A549 (cell line): Measurements from ENCODE around the gene CALM1. TPM values are rescaled to one million over a fixed set of nuclear protein-coding genes. Genes with fewer than 3 reads are reported as not detected.

Source experiments
- ATAC-seq, 2 experiments: fragments of 200-7000 bp in 1 of 2; fragments of >200 bp in 1 of 2; cut with Nextera tagmentation in 1 of 2; cut with Tn5 transposase in 1 of 2; 3 replicates each; pipeline versions ENCODE4 v1.8.0 to v1.9.1; 2018 to 2020; ENCODE audit warnings: mild to moderate bottlenecking in 1 of 2, moderate library complexity in 1 of 2
- CTCF ChIA-PET: fragments of 300-600 bp; sonication (Branson Sonifier 250); formaldehyde crosslinking; extraction: SDS; loops from one replicate; lab custom pipeline; 2021; ENCODE audit warnings: antibody characterized with exemption, inconsistent platforms; lab: Yijun Ruan, JAX
- POLR2A ChIA-PET: fragments of 350-600 bp; formaldehyde crosslinking; extraction: SDS; loops from one replicate; lab custom pipeline; 2021; ENCODE audit warnings: antibody characterized with exemption, inconsistent platforms; lab: Yijun Ruan, JAX
- DNase-seq, 2 experiments: peaks; one replicate each; pipeline versions ENCODE4 v3.0.0 to v3.0.0-alpha.2; 2011 to 2016; ENCODE audit warnings: low read depth in 1 of 2, low spot score in 1 of 2
- FAIRE-seq: peaks from 2 replicates; lab custom pipeline; 2011; peaks lifted over from hg19 to GRCh38; lab: Jason Lieb, UNC
- H3K27ac ChIP-seq, 2 experiments: fragments of >200 bp; sonication (Bioruptor Twin); formaldehyde crosslinking; 3 replicates each; pipeline ENCODE4 v1.5.1; 2016 to 2017
- H3K4me1 ChIP-seq: fragments of >200 bp; sonication (Bioruptor Twin); formaldehyde crosslinking; 3 replicates; pipeline ENCODE4 v1.6.1; 2016
- H3K4me2 ChIP-seq: fragments of >200 bp; sonication (Bioruptor Twin); formaldehyde crosslinking; 3 replicates; pipeline ENCODE4 v1.6.1; 2016
- H3K4me3 ChIP-seq: fragments of >200 bp; sonication (Bioruptor Twin); formaldehyde crosslinking; 3 replicates; pipeline ENCODE4 v1.5.1; 2016
- H3K9me3 ChIP-seq: fragments of >200 bp; sonication (Bioruptor Twin); formaldehyde crosslinking; 3 replicates; pipeline ENCODE4 v1.6.1; 2016
- BCL3 ChIP-seq: fragments of >200 bp; sonication (Bioruptor Twin); formaldehyde crosslinking; IDR thresholded peaks from 3 replicates; pipeline ENCODE4 v1.6.1; 2016
- CEBPB ChIP-seq, 2 experiments: fragments of >200 bp in 1 of 2; sonication (Bioruptor Twin) in 1 of 2; formaldehyde crosslinking in 1 of 2; IDR thresholded peaks; 2 replicates each; pipeline ENCODE4 v1.6.1; 2012 to 2016
- CHD4 ChIP-seq: fragments of 200-600 bp; sonication (generic); IDR thresholded peaks from 2 replicates; pipeline ENCODE4 v1.6.1; 2016; ENCODE audit warnings: antibody characterized with exemption, mild to moderate bottlenecking, borderline replicate concordance
- CTCF ChIP-seq: fragments of >200 bp; sonication (Bioruptor Twin); formaldehyde crosslinking; IDR thresholded peaks from 3 replicates; pipeline ENCODE4 v1.5.1; 2016
- E2F6 ChIP-seq: IDR thresholded peaks from 2 replicates; pipeline ENCODE4 v1.6.1; 2012; ENCODE audit warnings: low read depth, borderline replicate concordance
- EHF ChIP-seq: fragments of 250-450 bp; sonication (Bioruptor Pico); IDR thresholded peaks from 2 replicates; pipeline ENCODE4 v1.5.0; 2020; ENCODE audit warnings: mild to moderate bottlenecking
- EP300 ChIP-seq, 2 experiments: fragments of >200 bp; sonication (Bioruptor Twin); formaldehyde crosslinking; IDR thresholded peaks; 2 replicates in 1 of 2; 3 replicates in 1 of 2; pipeline ENCODE4 v1.6.1; 2016 to 2017
- ESRRA ChIP-seq: fragments of 150-350 bp; IDR thresholded peaks from 2 replicates; pipeline ENCODE4 v1.6.1; 2014; ENCODE audit warnings: mild to moderate bottlenecking, low read length, borderline replicate concordance
- FOXS1 ChIP-seq: fragments of 250-450 bp; sonication (Bioruptor Pico); IDR thresholded peaks from 2 replicates; pipeline ENCODE4 v1.5.0; 2020; ENCODE audit warnings: mild to moderate bottlenecking, moderate library complexity
- GATA3 ChIP-seq: IDR thresholded peaks from 2 replicates; pipeline ENCODE4 v1.6.1; 2012; ENCODE audit warnings: borderline replicate concordance
- HDAC2 ChIP-seq: fragments of 200-600 bp; sonication (generic); IDR thresholded peaks from 2 replicates; pipeline ENCODE4 v1.6.1; 2016
- HES2 ChIP-seq: fragments of >200 bp; sonication (Bioruptor Twin); formaldehyde crosslinking; IDR thresholded peaks from 2 replicates; pipeline ENCODE4 v1.6.1; 2016
- HEYL ChIP-seq: fragments of 250-450 bp; sonication (Bioruptor Pico); IDR thresholded peaks from 2 replicates; pipeline ENCODE4 v1.8.0; 2021; ENCODE audit warnings: mild to moderate bottlenecking, moderate library complexity
- HMGXB4 ChIP-seq: fragments of 250-450 bp; sonication (Bioruptor Pico); IDR thresholded peaks from 2 replicates; pipeline ENCODE4 v1.5.0; 2021; ENCODE audit warnings: mild to moderate bottlenecking, moderate library complexity, borderline replicate concordance
- HOXB13 ChIP-seq: fragments of 250-450 bp; sonication (Bioruptor Pico); IDR thresholded peaks from 2 replicates; pipeline ENCODE4 v1.5.0; 2020; ENCODE audit warnings: low read depth, mild to moderate bottlenecking, moderate library complexity
- JUN ChIP-seq, 2 experiments: fragments of >200 bp; sonication (Bioruptor Twin); formaldehyde crosslinking; IDR thresholded peaks; 2 replicates in 1 of 2; 3 replicates in 1 of 2; pipeline ENCODE4 v1.6.1; 2016 to 2017
- JUNB ChIP-seq: fragments of >200 bp; sonication (Bioruptor Twin); formaldehyde crosslinking; IDR thresholded peaks from 2 replicates; pipeline ENCODE4 v1.6.1; 2016
- MAX ChIP-seq: IDR thresholded peaks from 2 replicates; pipeline ENCODE4 v1.6.1; 2012
- NFE2L2 ChIP-seq: fragments of 150-350 bp; conservative IDR thresholded peaks from 2 replicates; pipeline ENCODE4 v1.6.1; 2014; ENCODE audit warnings: low read length
- PHF8 ChIP-seq: fragments of 200-600 bp; sonication (generic); IDR thresholded peaks from 2 replicates; pipeline ENCODE4 v1.6.1; 2016; ENCODE audit warnings: low read depth, mild to moderate bottlenecking, antibody characterized with exemption, moderate library complexity, borderline replicate concordance
- POLR2AphosphoS2 ChIP-seq: conservative IDR thresholded peaks from 2 replicates; pipeline ENCODE4 v1.6.1; 2012; ENCODE audit warnings: low read length, improper control_type of control experiment, inconsistent platforms
- RARB ChIP-seq: fragments of 250-450 bp; sonication (Bioruptor Pico); IDR thresholded peaks from 2 replicates; pipeline ENCODE4 v1.8.0; 2021; ENCODE audit warnings: mild to moderate bottlenecking, moderate library complexity
- RCOR1 ChIP-seq: fragments of 150-350 bp; IDR thresholded peaks from 2 replicates; pipeline ENCODE4 v1.6.1; 2014; ENCODE audit warnings: antibody characterized with exemption, low read length, low read depth
- RFX5 ChIP-seq: fragments of 450-650 bp; IDR thresholded peaks from 2 replicates; pipeline ENCODE4 v1.7.1; 2014; ENCODE audit warnings: antibody characterized with exemption, mild to moderate bottlenecking, moderate library complexity
- TFCP2L1 ChIP-seq: fragments of 250-450 bp; sonication (Bioruptor Pico); IDR thresholded peaks from 2 replicates; pipeline ENCODE4 v1.5.0; 2021; ENCODE audit warnings: mild to moderate bottlenecking
- ZC3H11A ChIP-seq: fragments of 450-650 bp; IDR thresholded peaks from 2 replicates; pipeline ENCODE4 v1.6.1; 2014; ENCODE audit warnings: antibody characterized with exemption, mild to moderate bottlenecking
- ZFP36 ChIP-seq: fragments of 450-650 bp; IDR thresholded peaks from 2 replicates; pipeline ENCODE4 v1.6.1; 2014; ENCODE audit warnings: borderline replicate concordance; ENCODE audit not compliant: partially characterized antibody
- WGBS: methylation state at CpG from one replicate; pipeline ENCODE4 v1.1.6; 2017; ENCODE audit errors: missing lambda C conversion rate; 5-methylcytosine and 5-hydroxymethylcytosine counted together
- polyA plus RNA-seq, 4 experiments: library from polyadenylated mRNA; depleted of rRNA in 3 of 4; stranded (reverse); fragments of >200 nt; fragmentation: RNase III in 1 of 4; extraction: RNeasy Plus Mini Kit Qiagen cat#74134 plus additional on column Dnase treatment in 1 of 4; gene quantifications; 2 replicates in 3 of 4; 3 replicates in 1 of 4; pipeline ENCODE4 v1.2.3, GENCODE V29; 2011 to 2017

CALM1 gene
- polyA plus RNA-seq, 2 of the 4 experiments (the other 2 are of a cell fraction), result 374 to 451 TPM

GRCh38 chr14:90427848-90428426 lies 31.1 kb downstream of the CALM1 start:
- H3K4me1 ChIP-seq, result no peaks in the 10 kb centered on the region
- no peak overlapping the region for H3K4me2 ChIP-seq
- FAIRE-seq, result no peak
- no peak overlapping the region for H3K27ac ChIP-seq
- no peak for ATAC-seq
- no peak overlapping the region for H3K4me3 ChIP-seq
- no peaks in the 10 kb centered on the region for H3K9me3 ChIP-seq
- POLR2A ChIA-PET, result no interaction called here
- no peak for DNase-seq
- TF ChIP-seq E2F6 (no peak), NFE2L2 (no peak), HDAC2 (no peak), FOXS1 (CRISPR knock-in tag) (no peak), ZC3H11A (no peak), TFCP2L1 (CRISPR knock-in tag) (no peak), CHD4 (no peak), ESRRA (no peak)
- TF ChIP-seq, all 56 proteins: peak for 0
- CTCF ChIA-PET, result interaction anchor here (0.6 to 0.9 kb wide), 2 partner anchors 87 to 126 kb away, joined by 3 read pairs; no protein-coding TSS in a partner anchor
- WGBS, result 79% methylated on average over 12 of the region's 12 CpGs

GRCh38 chr14:90428676-90429075 lies 31.8 kb downstream of the CALM1 start:
- TF ChIP-seq PHF8 (no peak), RCOR1 (no peak), RARB (CRISPR knock-in tag) (no peak), ESRRA (no peak), HOXB13 (CRISPR knock-in tag) (no peak), POLR2AphosphoS2 (no peak), EP300 (IDR thresholded peaks at IDR 0.05) (no peak), TFCP2L1 (CRISPR knock-in tag) (no peak), CTCF (no peak), E2F6 (no peak), ZC3H11A (no peak), CHD4 (no peak), ZFP36 (no peak), RFX5 (no peak), CEBPB (IDR thresholded peaks at IDR 0.05) (no peak)
- POLR2A ChIA-PET, result no interaction called here
- WGBS, result 70% methylated on average over 2 of the region's 2 CpGs
- DNase-seq, result no peak
- Histone ChIP-seq H3K27ac (no peak overlapping the region), H3K4me1 (no peaks in the 10 kb centered on the region), H3K4me2 (no peak overlapping the region), H3K9me3 (no peaks in the 10 kb centered on the region), H3K4me3 (no peak overlapping the region)
- FAIRE-seq, result no peak
- ATAC-seq, result no peak
- CTCF ChIA-PET, result no interaction called here

GRCh38 chr14:90429236-90429635 lies 32.4 kb downstream of the CALM1 start:
- Histone ChIP-seq H3K4me3 (no peak overlapping the region), H3K4me2 (no peak overlapping the region), H3K9me3 (no peaks in the 10 kb centered on the region), H3K4me1 (no peaks in the 10 kb centered on the region), H3K27ac (no peak overlapping the region)
- DNase-seq (no peak), ATAC-seq (no peak), FAIRE-seq (no peak)
- 36% methylated on average over 3 of the region's 3 CpGs for WGBS
- CTCF ChIA-PET, result interaction anchor here (1.2 kb wide), 1 partner anchor 57 kb away, joined by 4 read pairs; no protein-coding TSS in a partner anchor
- POLR2A ChIA-PET, result no interaction called here
- no peak for TF ChIP-seq HDAC2
- no peak for TF ChIP-seq JUNB
- TF ChIP-seq E2F6, result no peak
- no peak for TF ChIP-seq JUN (IDR thresholded peaks at IDR 0.05)
- TF ChIP-seq ZC3H11A, result no peak
- TF ChIP-seq HEYL (CRISPR knock-in tag), result no peak
- TF ChIP-seq CEBPB (IDR thresholded peaks at IDR 0.05), result no peak
- no peak for TF ChIP-seq POLR2AphosphoS2
- no peak for TF ChIP-seq RARB (CRISPR knock-in tag)
- no peak for TF ChIP-seq HMGXB4 (CRISPR knock-in tag)
- no peak for TF ChIP-seq MAX
- TF ChIP-seq GATA3, result no peak
- TF ChIP-seq HES2, result no peak
- no peak for TF ChIP-seq BCL3
- no peak for TF ChIP-seq CHD4
- TF ChIP-seq EHF, result no peak
